Epidermal melanocyte (primary cell): ENCODE results near the gene ANKRD28.
A peak's percentile ranks its signal among the peaks of the same experiment; 100 is the strongest.
"Not testable (repeated sequence)": the region's sequence is repeated elsewhere in the genome, so short reads cannot be mapped to it uniquely, and the experiment has no call there.

Experiments
- DNase-seq: peaks from one replicate; pipeline ENCODE4 v3.0.0; 2011; ENCODE audit warnings: low spot score; ENCODE audit not compliant: insufficient read length

ANKRD28 gene

GRCh38 chr3:15637131-15637951, 160.4 kb downstream of the ANKRD28 start:
- DNase-seq, result no peak

GRCh38 chr3:15636028-15636709, 161.6 kb downstream of the ANKRD28 start:
- no peak for DNase-seq

GRCh38 chr3:15635121-15635661, 162.6 kb downstream of the ANKRD28 start:
- peak; percentile 74 for DNase-seq

GRCh38 chr3:15634671-15635070, 163.1 kb downstream of the ANKRD28 start:
- DNase-seq, result no peak

- DNase-seq, result no peak
These were observed 163.8 kb downstream of the ANKRD28 start for GRCh38 chr3:15633766-15634598.

- no peak for DNase-seq
These were observed 164.6 kb downstream of the ANKRD28 start for GRCh38 chr3:15633159-15633558.

GRCh38 chr3:15632212-15632580, 165.6 kb downstream of the ANKRD28 start:
- DNase-seq, result no peak

- DNase-seq, result no peak
These were observed 166.2 kb downstream of the ANKRD28 start for GRCh38 chr3:15631426-15632211.

- DNase-seq, result no peak
These were observed 167.0 kb downstream of the ANKRD28 start for GRCh38 chr3:15630646-15631350.

GRCh38 chr3:15629860-15630597, 167.8 kb downstream of the ANKRD28 start:
- peak; percentile 71 for DNase-seq

- no peak for DNase-seq
These were observed 168.8 kb downstream of the ANKRD28 start for GRCh38 chr3:15628967-15629366.

GRCh38 chr3:15623535-15624440, 174.0 kb downstream of the ANKRD28 start:
- DNase-seq, result no peak

- DNase-seq, result not testable (repeated sequence)
These were observed 177.9 kb downstream of the ANKRD28 start for GRCh38 chr3:15619659-15620464.
